ENCODE data around the gene GNLY.

The GNLY gene

DNA sequence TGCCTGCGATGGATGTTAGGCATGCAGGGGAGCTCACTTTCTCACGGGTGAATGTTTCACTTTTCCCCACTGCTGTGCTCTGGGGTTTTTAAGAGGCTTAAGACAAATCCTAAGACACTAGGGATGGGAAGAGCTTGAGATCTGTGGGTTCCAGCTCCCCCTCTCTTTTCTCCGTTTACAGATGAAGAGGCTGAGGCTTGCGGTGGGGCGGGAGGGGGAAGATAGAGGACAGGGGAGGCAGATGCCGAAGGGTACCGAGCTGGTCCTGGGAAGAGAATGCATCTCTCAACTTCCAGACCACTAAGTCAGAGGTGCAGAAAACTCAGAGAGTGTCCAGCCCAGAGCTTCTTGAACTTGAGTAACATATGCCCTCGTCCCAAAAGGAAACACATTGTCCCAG is 51.5 kb downstream of the GNLY start:
- DNase-seq (ENCODE audit: low read depth): no peak

DNA sequence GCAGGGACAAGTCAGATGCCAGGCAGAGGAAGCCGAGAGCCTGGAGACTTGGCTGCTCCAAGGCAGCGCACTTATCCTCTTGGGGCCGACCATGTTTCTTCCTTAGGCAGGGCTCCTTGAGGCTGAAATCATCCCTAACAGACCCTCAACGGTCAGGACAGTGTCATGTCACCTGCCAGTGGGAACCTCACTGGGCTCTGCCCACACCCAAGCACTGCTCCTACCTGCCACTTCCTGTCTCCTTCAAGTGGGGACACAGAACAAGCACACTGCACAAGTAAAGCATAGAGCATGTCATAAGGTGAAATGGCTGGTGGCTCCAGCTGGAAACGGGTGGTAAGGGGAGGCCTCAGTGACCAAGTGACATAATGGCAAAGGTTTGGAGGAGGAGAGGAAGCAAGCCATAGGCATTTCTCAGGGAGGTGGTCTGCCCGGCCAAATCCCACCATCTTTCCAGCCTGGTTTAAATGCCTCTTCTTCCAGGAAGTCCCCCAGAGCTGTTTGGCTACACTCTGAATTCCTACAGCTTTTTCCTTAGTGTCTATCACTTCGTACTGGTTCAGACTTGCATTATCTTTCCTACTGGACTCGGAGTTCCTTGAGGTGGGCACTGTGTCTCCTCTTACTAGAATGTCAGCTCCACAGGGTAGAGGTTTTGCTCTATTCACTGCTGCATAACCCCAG is 52.3 kb downstream of the GNLY start:
- no peak for DNase-seq (ENCODE audit: low read depth)

DNA sequence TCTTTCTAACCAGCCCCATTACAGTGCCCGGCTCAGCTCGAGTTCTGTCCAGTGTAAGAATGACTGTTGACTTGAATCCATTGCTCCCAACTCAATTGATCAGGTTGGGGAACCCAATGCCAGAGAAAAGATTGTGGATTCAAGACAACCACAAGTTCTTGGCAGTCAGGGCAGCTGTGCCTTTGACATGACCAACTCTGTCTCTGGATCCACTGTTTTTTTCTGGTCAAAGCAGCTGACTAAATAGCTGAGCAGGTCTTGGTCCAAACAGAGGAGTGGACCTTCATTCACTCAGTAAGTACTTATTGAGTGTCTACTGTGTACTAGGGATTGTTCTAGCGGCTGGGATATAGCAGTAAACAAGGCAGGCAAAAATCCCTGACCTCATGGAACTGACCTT is 53.3 kb downstream of the GNLY start:
- no peak for DNase-seq (ENCODE audit: low read depth)

DNA sequence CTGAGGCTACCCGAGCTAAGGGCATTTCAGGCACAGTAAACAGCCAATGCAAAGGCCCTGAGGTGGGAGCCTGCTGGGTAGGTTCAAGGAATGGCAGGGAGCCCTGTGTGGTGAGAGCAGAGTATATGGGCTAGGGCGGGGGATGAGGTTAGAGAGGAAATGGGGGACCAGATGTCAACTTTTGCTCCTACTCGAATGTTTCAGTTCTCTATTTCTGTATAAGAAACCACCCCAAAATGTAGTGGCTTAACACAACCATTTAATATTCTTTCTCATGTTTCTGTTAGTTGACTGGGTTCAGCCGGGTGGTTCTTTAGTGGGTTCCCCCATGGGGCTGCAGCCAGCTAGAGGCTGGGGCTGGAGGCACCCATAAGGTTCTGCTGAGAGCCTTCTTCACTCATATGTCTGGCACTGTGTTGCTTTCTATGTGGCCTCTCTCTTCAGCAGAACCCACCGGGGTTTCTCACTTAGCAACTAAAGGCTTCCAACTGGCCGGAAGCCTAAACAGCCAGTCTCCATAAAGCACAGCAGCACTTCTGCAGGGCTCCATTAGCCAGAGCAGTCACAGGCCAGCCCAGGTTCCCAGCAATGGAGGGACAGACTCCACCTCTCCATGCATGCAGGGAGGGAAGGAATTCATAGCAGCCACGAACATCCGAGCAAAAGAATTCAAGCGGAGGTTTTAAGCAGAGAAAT is 54.0 kb downstream of the GNLY start:
- no peak for DNase-seq (ENCODE audit: low read depth)

Data from activated gamma-delta T cell treated with anti-CD3 and anti-CD28 coated beads, Interleukin-2, amount 50 U/mL, for 16 hours (primary cell).